HEK293 (cell line): ENCODE measurements around the gene CEP85L.
A peak's percentile ranks its signal among the peaks of the same experiment; 100 is the strongest.

Source experiments
- CTCF ChIA-PET: fragments of 350-600 bp; formaldehyde crosslinking; extraction: SDS; loops from one replicate; lab custom pipeline; 2021; ENCODE audit warnings: antibody characterized with exemption; lab: Yijun Ruan, JAX
- POLR2A ChIA-PET: fragments of 300-600 bp; formaldehyde crosslinking; extraction: SDS; loops from one replicate; lab custom pipeline; 2020; ENCODE audit warnings: antibody characterized with exemption, inconsistent platforms; lab: Yijun Ruan, JAX
- H3K27ac ChIP-seq: fragments of 200-500 bp; sonication (Bioruptor generic); 2 replicates; pipeline ENCODE4 v1.5.1; 2014; ENCODE audit warnings: low read depth, low read length, control low read depth, inconsistent platforms; ENCODE audit errors: extremely low read depth
- H3K36me3 ChIP-seq, 2 experiments: fragments of 200-500 bp in 1 of 2; sonication (Bioruptor generic) in 1 of 2; 1 replicate in 1 of 2; 2 replicates in 1 of 2; pipeline ENCODE4 v1.5.1; 2014 to 2017; ENCODE audit warnings: inconsistent platforms in 2 of 2, low read length in 2 of 2; ENCODE audit not compliant: control insufficient read depth in 2 of 2, insufficient read depth in 1 of 2
- H3K4me1 ChIP-seq: fragments of 200-500 bp; sonication (Bioruptor generic); 2 replicates; pipeline ENCODE4 v1.5.1; 2014; ENCODE audit warnings: mild to moderate bottlenecking, low read length, inconsistent platforms; ENCODE audit not compliant: control insufficient read depth, insufficient read depth
- H3K4me3 ChIP-seq: 2 replicates; pipeline ENCODE4 v1.5.1; 2011; ENCODE audit warnings: low read depth, mild to moderate bottlenecking, control low read depth, low read length, moderate library complexity
- H3K9me3 ChIP-seq: fragments of 200-500 bp; sonication (Bioruptor generic); 2 replicates; pipeline ENCODE4 v1.5.1; 2014; ENCODE audit warnings: low read depth, low read length, inconsistent platforms; ENCODE audit not compliant: control insufficient read depth, insufficient read depth
- GLIS1 ChIP-seq: fragments of 450-650 bp; formaldehyde crosslinking; IDR thresholded peaks from 2 replicates; pipeline ENCODE4 v1.5.1; 2016; ENCODE audit warnings: missing biosample characterization, missing genetic modification characterization
- HOXA7 ChIP-seq: sonication (generic); formaldehyde crosslinking; IDR thresholded peaks from 2 replicates; pipeline ENCODE4 v1.8.1; 2022; ENCODE audit warnings: missing genetic modification reagents, borderline replicate concordance
- PRDM1 ChIP-seq: fragments of 450-650 bp; formaldehyde crosslinking; IDR thresholded peaks from 2 replicates; pipeline ENCODE4; 2016; ENCODE audit warnings: missing biosample characterization, missing genetic modification characterization
- SETDB1 ChIP-seq: IDR thresholded peaks from one replicate; pipeline ENCODE4 v1.6.1; 2017; ENCODE audit warnings: mild to moderate bottlenecking, low read length, moderate library complexity, mixed read lengths; ENCODE audit not compliant: insufficient read length
- ZFP69B ChIP-seq: fragments of 450-650 bp; formaldehyde crosslinking; IDR thresholded peaks from 2 replicates; pipeline ENCODE4 v1.5.1; 2016; ENCODE audit warnings: missing biosample characterization, missing genetic modification characterization
- ZNF133 ChIP-seq: fragments of 450-650 bp; formaldehyde crosslinking; IDR thresholded peaks from 2 replicates; pipeline ENCODE4 v1.5.1; 2016; ENCODE audit warnings: missing biosample characterization, missing genetic modification characterization
- ZNF138 ChIP-seq: fragments of 450-650 bp; formaldehyde crosslinking; IDR thresholded peaks from 2 replicates; pipeline ENCODE4 v1.5.1; 2016; ENCODE audit warnings: missing biosample characterization, missing genetic modification characterization, borderline replicate concordance
- ZNF24 ChIP-seq: fragments of 450-650 bp; formaldehyde crosslinking; IDR thresholded peaks from 2 replicates; pipeline ENCODE4 v1.5.1; 2016; ENCODE audit warnings: missing biosample characterization, missing genetic modification characterization
- ZNF266 ChIP-seq: fragments of 450-650 bp; formaldehyde crosslinking; IDR thresholded peaks from 2 replicates; pipeline ENCODE4 v1.5.1; 2016; ENCODE audit warnings: missing biosample characterization, missing genetic modification characterization, low read depth
- ZNF274 ChIP-seq, 2 experiments: fragments of 200-500 bp in 1 of 2; fragments of 450-650 bp in 1 of 2; sonication (Bioruptor generic) in 1 of 2; formaldehyde crosslinking in 1 of 2; IDR thresholded peaks; 2 replicates each; pipeline versions ENCODE4 v1.5.1 to v1.6.1; 2014 to 2016; ENCODE audit warnings: borderline replicate concordance in 1 of 2, inconsistent platforms in 1 of 2, low read length in 1 of 2, missing biosample characterization in 1 of 2, missing genetic modification characterization in 1 of 2
- ZNF514 ChIP-seq: fragments of 450-650 bp; formaldehyde crosslinking; IDR thresholded peaks from 2 replicates; pipeline ENCODE4 v1.5.1; 2016; ENCODE audit warnings: missing biosample characterization, missing genetic modification characterization
- ZNF529 ChIP-seq: fragments of 450-650 bp; formaldehyde crosslinking; IDR thresholded peaks from 2 replicates; pipeline ENCODE4 v1.5.1; 2017; ENCODE audit warnings: missing genetic modification characterization, missing biosample characterization; ENCODE audit not compliant: insufficient replicate concordance
- ZNF544 ChIP-seq: fragments of 450-650 bp; formaldehyde crosslinking; IDR thresholded peaks from 2 replicates; pipeline ENCODE4 v1.5.0; 2017; ENCODE audit warnings: missing biosample characterization, missing genetic modification characterization
- ZNF747 ChIP-seq: fragments of 450-650 bp; formaldehyde crosslinking; IDR thresholded peaks from 2 replicates; pipeline ENCODE4 v1.5.1; 2016; ENCODE audit warnings: missing biosample characterization, missing genetic modification characterization
- ZNF830 ChIP-seq: fragments of 450-650 bp; IDR thresholded peaks from 2 replicates; pipeline ENCODE4 v1.5.0; 2018; ENCODE audit warnings: missing biosample characterization, missing genetic modification characterization, low read depth, mild to moderate bottlenecking, moderate library complexity
- ZNF843 ChIP-seq: fragments of 450-650 bp; formaldehyde crosslinking; IDR thresholded peaks from 2 replicates; pipeline ENCODE4 v1.5.1; 2016; ENCODE audit warnings: missing biosample characterization, missing genetic modification characterization
- TF ChIP-seq, protein P1 (sequence below): fragments of 450-650 bp; formaldehyde crosslinking; IDR thresholded peaks from 2 replicates; pipeline ENCODE4 v1.5.1; 2016; ENCODE audit warnings: missing biosample characterization, missing genetic modification characterization

CEP85L gene

GRCh38 chr6:118500130-118501015 is 151.0 kb downstream of the CEP85L start:
- TF ChIP-seq ZNF514 (tag by site-specific recombination) (no peak), PRDM1 (tag by site-specific recombination) (0 out of 2 replicates have a peak, but pooled peaks have one; percentile 25), SETDB1 (no peak), ZNF544 (tag by site-specific recombination) (peak; percentile 63; the same call in 1 of the 2 replicates)
- H3K36me3 ChIP-seq, result peaks cover 0 to 13% of the 10 kb centered on the region in 2 experiments; a peak in 2 of 3 replicates
- no peaks in the 10 kb centered on the region for H3K4me1 ChIP-seq
- no peak overlapping the region for H3K4me3 ChIP-seq
- H3K27ac ChIP-seq, result no peak overlapping the region
- POLR2A ChIA-PET, result interaction anchor here (0.7 kb wide), 1 partner anchor 206 kb away, joined by 3 read pairs; no protein-coding TSS in a partner anchor
- H3K9me3 ChIP-seq, result no peaks in the 10 kb centered on the region
- CTCF ChIA-PET, result interaction anchor here (0.6 to 0.7 kb wide), 3 partner anchors 9 to 1285 kb away, joined by 3 to 5 read pairs (median 3); no protein-coding TSS in a partner anchor

DNA sequence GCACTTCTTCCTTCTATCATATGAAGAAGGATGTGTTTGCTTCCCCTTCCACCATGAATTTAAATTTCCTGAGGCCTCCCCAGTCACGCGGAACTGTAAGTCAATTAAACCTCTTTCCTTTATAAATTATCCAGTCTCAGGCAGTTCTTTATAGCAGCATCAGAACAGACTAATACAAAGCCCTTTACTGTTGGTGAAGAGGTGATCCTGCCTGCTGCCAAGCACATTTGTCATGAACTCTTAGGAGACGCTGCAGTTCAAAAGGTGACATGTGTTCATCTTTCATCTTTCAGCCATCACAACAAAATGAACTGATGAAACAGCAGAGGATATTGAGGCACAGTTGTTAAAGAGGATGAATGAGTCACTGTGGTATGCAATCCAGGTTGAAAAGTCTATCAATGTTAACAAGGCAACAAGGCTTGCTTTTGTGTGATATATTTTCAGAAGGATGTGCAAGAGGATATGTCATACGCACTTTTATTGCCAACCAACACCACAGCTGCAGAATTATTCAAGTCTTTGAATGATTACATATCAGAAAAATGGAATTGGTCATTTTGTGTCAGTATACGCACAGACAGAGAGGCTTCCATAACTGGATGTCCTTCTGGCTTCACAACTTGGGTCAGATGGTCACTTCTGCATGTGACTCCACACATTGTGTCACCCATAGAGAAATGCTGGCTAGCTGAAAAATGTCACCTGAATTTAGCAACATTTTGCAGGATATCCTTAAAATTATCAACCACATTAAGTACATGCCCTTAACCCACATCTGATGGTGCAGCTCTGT is 155.7 kb downstream of the CEP85L start:
- Histone ChIP-seq H3K4me3 (no peak overlapping the region), H3K27ac (no peak overlapping the region)
- TF ChIP-seq ZNF843 (tag by site-specific recombination), result no peak
- no peak for TF ChIP-seq ZNF747 (tag by site-specific recombination)
- TF ChIP-seq ZNF266, result no peak
- no peak for TF ChIP-seq ZNF830 (tag by site-specific recombination)
- no peak for TF ChIP-seq ZNF274 (IDR thresholded peaks at IDR 0.05; ENCODE audit: low read length)
- TF ChIP-seq ZNF274 (tag by site-specific recombination; IDR thresholded peaks at IDR 0.05; ENCODE audit: borderline replicate concordance), result no peak
- TF ChIP-seq HOXA7 (CRISPR knock-in tag), result no peak
- TF ChIP-seq GLIS1 (tag by site-specific recombination), result no peak
- TF ChIP-seq ZNF133, result no peak
- TF ChIP-seq, protein P1, sequence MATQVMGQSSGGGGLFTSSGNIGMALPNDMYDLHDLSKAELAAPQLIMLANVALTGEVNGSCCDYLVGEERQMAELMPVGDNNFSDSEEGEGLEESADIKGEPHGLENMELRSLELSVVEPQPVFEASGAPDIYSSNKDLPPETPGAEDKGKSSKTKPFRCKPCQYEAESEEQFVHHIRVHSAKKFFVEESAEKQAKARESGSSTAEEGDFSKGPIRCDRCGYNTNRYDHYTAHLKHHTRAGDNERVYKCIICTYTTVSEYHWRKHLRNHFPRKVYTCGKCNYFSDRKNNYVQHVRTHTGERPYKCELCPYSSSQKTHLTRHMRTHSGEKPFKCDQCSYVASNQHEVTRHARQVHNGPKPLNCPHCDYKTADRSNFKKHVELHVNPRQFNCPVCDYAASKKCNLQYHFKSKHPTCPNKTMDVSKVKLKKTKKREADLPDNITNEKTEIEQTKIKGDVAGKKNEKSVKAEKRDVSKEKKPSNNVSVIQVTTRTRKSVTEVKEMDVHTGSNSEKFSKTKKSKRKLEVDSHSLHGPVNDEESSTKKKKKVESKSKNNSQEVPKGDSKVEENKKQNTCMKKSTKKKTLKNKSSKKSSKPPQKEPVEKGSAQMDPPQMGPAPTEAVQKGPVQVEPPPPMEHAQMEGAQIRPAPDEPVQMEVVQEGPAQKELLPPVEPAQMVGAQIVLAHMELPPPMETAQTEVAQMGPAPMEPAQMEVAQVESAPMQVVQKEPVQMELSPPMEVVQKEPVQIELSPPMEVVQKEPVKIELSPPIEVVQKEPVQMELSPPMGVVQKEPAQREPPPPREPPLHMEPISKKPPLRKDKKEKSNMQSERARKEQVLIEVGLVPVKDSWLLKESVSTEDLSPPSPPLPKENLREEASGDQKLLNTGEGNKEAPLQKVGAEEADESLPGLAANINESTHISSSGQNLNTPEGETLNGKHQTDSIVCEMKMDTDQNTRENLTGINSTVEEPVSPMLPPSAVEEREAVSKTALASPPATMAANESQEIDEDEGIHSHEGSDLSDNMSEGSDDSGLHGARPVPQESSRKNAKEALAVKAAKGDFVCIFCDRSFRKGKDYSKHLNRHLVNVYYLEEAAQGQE (tag by site-specific recombination), result no peak
- TF ChIP-seq ZNF138 (tag by site-specific recombination), result no peak
- no peak for TF ChIP-seq ZNF529
- TF ChIP-seq ZNF24 (tag by site-specific recombination), result no peak
- TF ChIP-seq, all 188 proteins: peak for 0
- ChIA-PET POLR2A (no interaction called here), CTCF (no interaction called here)
- Histone ChIP-seq H3K4me1 (no peaks in the 10 kb centered on the region), H3K9me3 (no peaks in the 10 kb centered on the region), H3K36me3 (peaks cover 3 to 23% of the 10 kb centered on the region in 2 experiments; a peak in 2 of 3 replicates)

- no peaks in the 10 kb centered on the region for H3K4me1 ChIP-seq
- no peak for TF ChIP-seq ZFP69B (tag by site-specific recombination)
- no peak overlapping the region for H3K27ac ChIP-seq
- H3K36me3 ChIP-seq, result peaks cover 3 to 38% of the 10 kb centered on the region in 2 experiments; a peak in 2 of 3 replicates
- ChIA-PET CTCF (no interaction called here), POLR2A (no interaction called here)
- H3K9me3 ChIP-seq, result no peaks in the 10 kb centered on the region
- no peak overlapping the region for H3K4me3 ChIP-seq
Observed at GRCh38 chr6:118494091-118494490, 157.3 kb downstream of the CEP85L start.
